Thyroid gland (tissue), 4 donors: ENCODE data around the gene CLIC3.

Experiments
- CTCF ChIP-seq, 6 experiments: fragments of 200-600 bp in 3 of 6; fragments of 450-650 bp in 3 of 6; sonication (generic) in 3 of 6; IDR thresholded peaks; one replicate each; pipeline ENCODE4 v1.5.1; 2016 to 2019; ENCODE audit warnings: antibody characterized with exemption in 6 of 6, mild to moderate bottlenecking in 2 of 6, inconsistent platforms in 1 of 6, moderate library complexity in 1 of 6
- POLR2A ChIP-seq, 2 donors: fragments of 450-650 bp; IDR thresholded peaks; one replicate each; pipeline ENCODE4 v1.6.1; 2017; ENCODE audit warnings: antibody characterized with exemption in 2 of 2, mild to moderate bottlenecking in 2 of 2, moderate library complexity in 1 of 2

- TF ChIP-seq CTCF (IDR thresholded peaks at IDR 0.05), result peak; percentile 79 to 94 (median 89)
- TF ChIP-seq POLR2A (IDR thresholded peaks at IDR 0.05), result no peak
Observed at GRCh38 chr9:137034709-137035506, 38.5 kb upstream of the CLIC3 start.
